ENCODE data around the gene SLU7.

DNA sequence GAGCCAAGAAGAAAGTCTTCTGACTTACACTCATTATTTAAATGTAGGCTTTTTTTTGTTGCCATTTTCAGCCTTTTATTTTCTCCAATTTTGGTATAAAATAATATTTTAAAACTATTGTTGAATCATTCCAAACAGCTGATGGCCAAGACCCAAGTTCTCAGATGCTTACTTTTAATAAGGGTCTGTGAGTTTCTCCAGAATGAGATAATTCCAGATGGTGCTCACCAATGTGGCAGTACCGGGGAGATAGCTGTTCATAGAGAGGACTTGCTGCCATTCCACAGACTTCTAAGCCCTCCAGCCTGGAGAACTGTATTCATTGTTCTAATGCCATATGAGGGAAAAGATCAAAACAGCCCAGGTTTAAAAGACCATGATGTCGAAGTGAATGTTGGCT is 43.2 kb downstream of the SLU7 start:
- TF ChIP-seq, protein P1, sequence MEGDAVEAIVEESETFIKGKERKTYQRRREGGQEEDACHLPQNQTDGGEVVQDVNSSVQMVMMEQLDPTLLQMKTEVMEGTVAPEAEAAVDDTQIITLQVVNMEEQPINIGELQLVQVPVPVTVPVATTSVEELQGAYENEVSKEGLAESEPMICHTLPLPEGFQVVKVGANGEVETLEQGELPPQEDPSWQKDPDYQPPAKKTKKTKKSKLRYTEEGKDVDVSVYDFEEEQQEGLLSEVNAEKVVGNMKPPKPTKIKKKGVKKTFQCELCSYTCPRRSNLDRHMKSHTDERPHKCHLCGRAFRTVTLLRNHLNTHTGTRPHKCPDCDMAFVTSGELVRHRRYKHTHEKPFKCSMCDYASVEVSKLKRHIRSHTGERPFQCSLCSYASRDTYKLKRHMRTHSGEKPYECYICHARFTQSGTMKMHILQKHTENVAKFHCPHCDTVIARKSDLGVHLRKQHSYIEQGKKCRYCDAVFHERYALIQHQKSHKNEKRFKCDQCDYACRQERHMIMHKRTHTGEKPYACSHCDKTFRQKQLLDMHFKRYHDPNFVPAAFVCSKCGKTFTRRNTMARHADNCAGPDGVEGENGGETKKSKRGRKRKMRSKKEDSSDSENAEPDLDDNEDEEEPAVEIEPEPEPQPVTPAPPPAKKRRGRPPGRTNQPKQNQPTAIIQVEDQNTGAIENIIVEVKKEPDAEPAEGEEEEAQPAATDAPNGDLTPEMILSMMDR (conservative IDR thresholded peaks at IDR 0.05), result no peak
- no peak for TF ChIP-seq ZFX (IDR thresholded peaks at IDR 0.05)

All from C4-2B (cell line).